HEK293 (cell line): ENCODE data around the gene ZHX3.

Source experiments
- CTCF ChIA-PET: fragments of 350-600 bp; formaldehyde crosslinking; extraction: SDS; loops from one replicate; lab custom pipeline; 2021; ENCODE audit warnings: antibody characterized with exemption; lab: Yijun Ruan, JAX
- POLR2A ChIA-PET: fragments of 300-600 bp; formaldehyde crosslinking; extraction: SDS; loops from one replicate; lab custom pipeline; 2020; ENCODE audit warnings: antibody characterized with exemption, inconsistent platforms; lab: Yijun Ruan, JAX
- H3K27ac ChIP-seq: fragments of 200-500 bp; sonication (Bioruptor generic); 2 replicates; pipeline ENCODE4 v1.5.1; 2014; ENCODE audit warnings: low read depth, low read length, control low read depth, inconsistent platforms; ENCODE audit errors: extremely low read depth
- H3K36me3 ChIP-seq, 2 experiments: fragments of 200-500 bp in 1 of 2; sonication (Bioruptor generic) in 1 of 2; 1 replicate in 1 of 2; 2 replicates in 1 of 2; pipeline ENCODE4 v1.5.1; 2014 to 2017; ENCODE audit warnings: inconsistent platforms in 2 of 2, low read length in 2 of 2; ENCODE audit not compliant: control insufficient read depth in 2 of 2, insufficient read depth in 1 of 2
- H3K4me1 ChIP-seq: fragments of 200-500 bp; sonication (Bioruptor generic); 2 replicates; pipeline ENCODE4 v1.5.1; 2014; ENCODE audit warnings: mild to moderate bottlenecking, low read length, inconsistent platforms; ENCODE audit not compliant: control insufficient read depth, insufficient read depth
- H3K4me3 ChIP-seq: 2 replicates; pipeline ENCODE4 v1.5.1; 2011; ENCODE audit warnings: low read depth, mild to moderate bottlenecking, control low read depth, low read length, moderate library complexity
- H3K9me3 ChIP-seq: fragments of 200-500 bp; sonication (Bioruptor generic); 2 replicates; pipeline ENCODE4 v1.5.1; 2014; ENCODE audit warnings: low read depth, low read length, inconsistent platforms; ENCODE audit not compliant: control insufficient read depth, insufficient read depth
- GFI1B ChIP-seq: fragments of 450-650 bp; formaldehyde crosslinking; IDR thresholded peaks from 2 replicates; pipeline ENCODE4 v1.5.1; 2016; ENCODE audit warnings: missing biosample characterization, missing genetic modification characterization
- MYNN ChIP-seq: fragments of 450-650 bp; formaldehyde crosslinking; IDR thresholded peaks from 2 replicates; pipeline ENCODE4 v1.5.1; 2016; ENCODE audit warnings: missing biosample characterization, missing genetic modification characterization, borderline replicate concordance
- MZF1 ChIP-seq: fragments of 450-650 bp; formaldehyde crosslinking; IDR thresholded peaks from 2 replicates; pipeline ENCODE4 v1.5.1; 2017; ENCODE audit warnings: missing biosample characterization, missing genetic modification characterization, borderline replicate concordance
- YY1 ChIP-seq: fragments of 450-650 bp; formaldehyde crosslinking; IDR thresholded peaks from 2 replicates; pipeline ENCODE4 v1.5.1; 2018; ENCODE audit warnings: missing biosample characterization, missing genetic modification characterization
- YY2 ChIP-seq: fragments of 450-650 bp; formaldehyde crosslinking; IDR thresholded peaks from 2 replicates; pipeline ENCODE4 v1.5.1; 2016; ENCODE audit warnings: missing biosample characterization, missing genetic modification characterization
- ZFP69B ChIP-seq: fragments of 450-650 bp; formaldehyde crosslinking; IDR thresholded peaks from 2 replicates; pipeline ENCODE4 v1.5.1; 2016; ENCODE audit warnings: missing biosample characterization, missing genetic modification characterization
- ZNF132 ChIP-seq: fragments of 450-650 bp; formaldehyde crosslinking; IDR thresholded peaks from 2 replicates; pipeline ENCODE4 v1.5.1; 2017; ENCODE audit warnings: missing biosample characterization, missing genetic modification characterization, borderline replicate concordance
- ZNF19 ChIP-seq: fragments of 450-650 bp; formaldehyde crosslinking; IDR thresholded peaks from 2 replicates; pipeline ENCODE4; 2016; ENCODE audit warnings: missing biosample characterization, missing genetic modification characterization, low read depth
- ZNF2 ChIP-seq: fragments of 450-650 bp; formaldehyde crosslinking; IDR thresholded peaks from 2 replicates; pipeline ENCODE4 v1.5.1; 2016; ENCODE audit warnings: missing biosample characterization, missing genetic modification characterization
- ZNF202 ChIP-seq: fragments of 450-650 bp; formaldehyde crosslinking; IDR thresholded peaks from 2 replicates; pipeline ENCODE4 v1.5.1; 2016; ENCODE audit warnings: missing biosample characterization, missing genetic modification characterization, borderline replicate concordance
- ZNF239 ChIP-seq: fragments of 450-650 bp; formaldehyde crosslinking; IDR thresholded peaks from 2 replicates; pipeline ENCODE4 v1.5.1; 2016; ENCODE audit warnings: missing biosample characterization, missing genetic modification characterization
- ZNF274 ChIP-seq, 2 experiments: fragments of 200-500 bp in 1 of 2; fragments of 450-650 bp in 1 of 2; sonication (Bioruptor generic) in 1 of 2; formaldehyde crosslinking in 1 of 2; IDR thresholded peaks; 2 replicates each; pipeline versions ENCODE4 v1.5.1 to v1.6.1; 2014 to 2016; ENCODE audit warnings: borderline replicate concordance in 1 of 2, inconsistent platforms in 1 of 2, low read length in 1 of 2, missing biosample characterization in 1 of 2, missing genetic modification characterization in 1 of 2
- ZNF404 ChIP-seq: fragments of 450-650 bp; formaldehyde crosslinking; IDR thresholded peaks from 2 replicates; pipeline ENCODE4 v1.5.1; 2017; ENCODE audit warnings: missing biosample characterization, missing genetic modification characterization
- ZNF610 ChIP-seq: fragments of 450-650 bp; formaldehyde crosslinking; IDR thresholded peaks from 2 replicates; pipeline ENCODE4 v1.5.1; 2016; ENCODE audit warnings: missing biosample characterization, missing genetic modification characterization, borderline replicate concordance
- ZNF837 ChIP-seq: fragments of 450-650 bp; formaldehyde crosslinking; IDR thresholded peaks from 2 replicates; pipeline ENCODE4 v1.5.1; 2016; ENCODE audit warnings: missing biosample characterization, missing genetic modification characterization
- ZSCAN23 ChIP-seq: fragments of 450-650 bp; formaldehyde crosslinking; IDR thresholded peaks from 2 replicates; pipeline ENCODE4 v1.5.1; 2016; ENCODE audit warnings: missing biosample characterization, missing genetic modification characterization
- TF ChIP-seq, protein P1 (sequence below): fragments of 450-650 bp; formaldehyde crosslinking; IDR thresholded peaks from 2 replicates; pipeline ENCODE4 v1.5.1; 2016; ENCODE audit warnings: missing biosample characterization, missing genetic modification characterization
- TF ChIP-seq, protein P2 (sequence below): fragments of 450-650 bp; formaldehyde crosslinking; conservative IDR thresholded peaks from 2 replicates; pipeline ENCODE4 v1.5.1; 2016; ENCODE audit warnings: low read depth, missing biosample characterization, missing genetic modification characterization
- TF ChIP-seq, protein P3 (sequence below): IDR thresholded peaks from 2 replicates; pipeline ENCODE4 v1.6.1; 2011; ENCODE audit warnings: mild to moderate bottlenecking, low read depth, low read length, borderline replicate concordance
- TF ChIP-seq, protein P4 (sequence below): fragments of 450-650 bp; formaldehyde crosslinking; IDR thresholded peaks from 2 replicates; pipeline ENCODE4 v1.5.1; 2016; ENCODE audit warnings: missing biosample characterization, missing genetic modification characterization

The ZHX3 gene

DNA sequence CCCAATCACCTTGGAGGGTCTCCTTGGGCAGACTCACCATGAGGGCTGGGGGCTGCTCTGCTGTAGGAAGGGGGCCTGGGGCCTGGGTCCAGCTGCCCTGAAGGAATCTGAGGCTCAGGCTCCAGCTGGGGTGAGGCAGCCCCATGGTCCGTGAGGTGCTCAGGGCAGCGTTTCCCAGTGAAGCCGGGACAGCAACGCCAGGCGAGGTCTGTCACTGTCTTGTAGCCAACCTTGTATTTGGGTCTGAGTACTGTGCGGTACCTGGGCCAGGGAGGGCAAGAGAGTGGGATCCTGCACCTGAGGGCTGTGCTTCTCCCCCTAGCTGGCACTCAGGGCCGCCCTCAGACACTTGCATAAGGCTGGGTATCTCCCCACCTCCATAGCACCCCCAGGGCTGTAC lies 46.1 kb upstream of the ZHX3 start (continued):
- TF ChIP-seq, protein P1, sequence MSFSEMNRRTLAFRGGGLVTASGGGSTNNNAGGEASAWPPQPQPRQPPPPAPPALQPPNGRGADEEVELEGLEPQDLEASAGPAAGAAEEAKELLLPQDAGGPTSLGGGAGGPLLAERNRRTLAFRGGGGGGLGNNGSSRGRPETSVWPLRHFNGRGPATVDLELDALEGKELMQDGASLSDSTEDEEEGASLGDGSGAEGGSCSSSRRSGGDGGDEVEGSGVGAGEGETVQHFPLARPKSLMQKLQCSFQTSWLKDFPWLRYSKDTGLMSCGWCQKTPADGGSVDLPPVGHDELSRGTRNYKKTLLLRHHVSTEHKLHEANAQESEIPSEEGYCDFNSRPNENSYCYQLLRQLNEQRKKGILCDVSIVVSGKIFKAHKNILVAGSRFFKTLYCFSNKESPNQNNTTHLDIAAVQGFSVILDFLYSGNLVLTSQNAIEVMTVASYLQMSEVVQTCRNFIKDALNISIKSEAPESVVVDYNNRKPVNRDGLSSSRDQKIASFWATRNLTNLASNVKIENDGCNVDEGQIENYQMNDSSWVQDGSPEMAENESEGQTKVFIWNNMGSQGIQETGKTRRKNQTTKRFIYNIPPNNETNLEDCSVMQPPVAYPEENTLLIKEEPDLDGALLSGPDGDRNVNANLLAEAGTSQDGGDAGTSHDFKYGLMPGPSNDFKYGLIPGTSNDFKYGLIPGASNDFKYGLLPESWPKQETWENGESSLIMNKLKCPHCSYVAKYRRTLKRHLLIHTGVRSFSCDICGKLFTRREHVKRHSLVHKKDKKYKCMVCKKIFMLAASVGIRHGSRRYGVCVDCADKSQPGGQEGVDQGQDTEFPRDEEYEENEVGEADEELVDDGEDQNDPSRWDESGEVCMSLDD (tag by site-specific recombination), result no peak

DNA sequence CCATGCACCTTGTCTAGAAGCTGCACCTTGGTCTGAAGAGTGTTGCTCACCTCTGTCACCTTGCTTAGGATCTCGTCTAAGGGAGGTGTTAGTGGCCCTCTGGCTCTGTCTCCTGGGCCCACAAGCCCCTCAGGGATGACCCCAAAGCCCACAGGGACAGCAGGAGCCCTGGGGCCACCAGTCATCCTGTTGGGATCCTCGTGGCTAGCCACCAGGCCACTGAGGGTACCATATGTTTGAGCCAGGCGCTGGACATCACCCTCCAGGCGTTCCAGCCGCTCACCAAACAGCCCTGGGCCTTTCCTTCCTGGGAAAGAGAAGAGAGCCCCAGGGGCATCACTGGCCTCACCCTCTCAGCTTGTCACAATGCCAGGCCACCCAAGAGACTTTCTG lies 45.2 kb upstream of the ZHX3 start:
- Histone ChIP-seq H3K27ac (no peak overlapping the region), H3K36me3 (peaks cover 0 to 58% of the 10 kb centered on the region in 2 experiments; a peak in 2 of 3 replicates), H3K4me1 (no peaks in the 10 kb centered on the region), H3K4me3 (no peak overlapping the region), H3K9me3 (no peaks in the 10 kb centered on the region)
- ChIA-PET CTCF (no interaction called here), POLR2A (interaction anchor here (0.7 kb wide), 1 partner anchor 248 kb away, joined by 6 read pairs; no protein-coding TSS in a partner anchor)
- no peak for TF ChIP-seq ZNF202
- TF ChIP-seq, protein P2, sequence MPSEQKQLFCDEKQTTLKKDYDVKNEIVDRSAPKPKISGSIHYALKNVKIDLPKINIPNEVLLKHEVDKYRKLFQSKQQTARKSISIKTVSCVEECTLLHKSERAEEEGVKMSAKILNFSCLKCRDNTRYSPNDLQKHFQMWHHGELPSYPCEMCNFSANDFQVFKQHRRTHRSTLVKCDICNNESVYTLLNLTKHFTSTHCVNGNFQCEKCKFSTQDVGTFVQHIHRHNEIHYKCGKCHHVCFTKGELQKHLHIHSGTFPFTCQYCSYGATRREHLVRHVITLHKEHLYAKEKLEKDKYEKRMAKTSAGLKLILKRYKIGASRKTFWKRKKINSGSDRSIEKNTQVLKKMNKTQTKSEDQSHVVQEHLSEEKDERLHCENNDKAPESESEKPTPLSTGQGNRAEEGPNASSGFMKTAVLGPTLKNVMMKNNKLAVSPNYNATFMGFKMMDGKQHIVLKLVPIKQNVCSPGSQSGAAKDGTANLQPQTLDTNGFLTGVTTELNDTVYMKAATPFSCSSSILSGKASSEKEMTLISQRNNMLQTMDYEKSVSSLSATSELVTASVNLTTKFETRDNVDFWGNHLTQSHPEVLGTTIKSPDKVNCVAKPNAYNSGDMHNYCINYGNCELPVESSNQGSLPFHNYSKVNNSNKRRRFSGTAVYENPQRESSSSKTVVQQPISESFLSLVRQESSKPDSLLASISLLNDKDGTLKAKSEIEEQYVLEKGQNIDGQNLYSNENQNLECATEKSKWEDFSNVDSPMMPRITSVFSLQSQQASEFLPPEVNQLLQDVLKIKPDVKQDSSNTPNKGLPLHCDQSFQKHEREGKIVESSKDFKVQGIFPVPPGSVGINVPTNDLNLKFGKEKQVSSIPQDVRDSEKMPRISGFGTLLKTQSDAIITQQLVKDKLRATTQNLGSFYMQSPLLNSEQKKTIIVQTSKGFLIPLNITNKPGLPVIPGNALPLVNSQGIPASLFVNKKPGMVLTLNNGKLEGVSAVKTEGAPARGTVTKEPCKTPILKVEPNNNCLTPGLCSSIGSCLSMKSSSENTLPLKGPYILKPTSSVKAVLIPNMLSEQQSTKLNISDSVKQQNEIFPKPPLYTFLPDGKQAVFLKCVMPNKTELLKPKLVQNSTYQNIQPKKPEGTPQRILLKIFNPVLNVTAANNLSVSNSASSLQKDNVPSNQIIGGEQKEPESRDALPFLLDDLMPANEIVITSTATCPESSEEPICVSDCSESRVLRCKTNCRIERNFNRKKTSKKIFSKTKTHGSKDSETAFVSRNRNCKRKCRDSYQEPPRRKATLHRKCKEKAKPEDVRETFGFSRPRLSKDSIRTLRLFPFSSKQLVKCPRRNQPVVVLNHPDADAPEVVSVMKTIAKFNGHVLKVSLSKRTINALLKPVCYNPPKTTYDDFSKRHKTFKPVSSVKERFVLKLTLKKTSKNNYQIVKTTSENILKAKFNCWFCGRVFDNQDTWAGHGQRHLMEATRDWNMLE (tag by site-specific recombination), result no peak
- TF ChIP-seq MYNN (tag by site-specific recombination), result no peak
- TF ChIP-seq, all 188 proteins: peak for 0

DNA sequence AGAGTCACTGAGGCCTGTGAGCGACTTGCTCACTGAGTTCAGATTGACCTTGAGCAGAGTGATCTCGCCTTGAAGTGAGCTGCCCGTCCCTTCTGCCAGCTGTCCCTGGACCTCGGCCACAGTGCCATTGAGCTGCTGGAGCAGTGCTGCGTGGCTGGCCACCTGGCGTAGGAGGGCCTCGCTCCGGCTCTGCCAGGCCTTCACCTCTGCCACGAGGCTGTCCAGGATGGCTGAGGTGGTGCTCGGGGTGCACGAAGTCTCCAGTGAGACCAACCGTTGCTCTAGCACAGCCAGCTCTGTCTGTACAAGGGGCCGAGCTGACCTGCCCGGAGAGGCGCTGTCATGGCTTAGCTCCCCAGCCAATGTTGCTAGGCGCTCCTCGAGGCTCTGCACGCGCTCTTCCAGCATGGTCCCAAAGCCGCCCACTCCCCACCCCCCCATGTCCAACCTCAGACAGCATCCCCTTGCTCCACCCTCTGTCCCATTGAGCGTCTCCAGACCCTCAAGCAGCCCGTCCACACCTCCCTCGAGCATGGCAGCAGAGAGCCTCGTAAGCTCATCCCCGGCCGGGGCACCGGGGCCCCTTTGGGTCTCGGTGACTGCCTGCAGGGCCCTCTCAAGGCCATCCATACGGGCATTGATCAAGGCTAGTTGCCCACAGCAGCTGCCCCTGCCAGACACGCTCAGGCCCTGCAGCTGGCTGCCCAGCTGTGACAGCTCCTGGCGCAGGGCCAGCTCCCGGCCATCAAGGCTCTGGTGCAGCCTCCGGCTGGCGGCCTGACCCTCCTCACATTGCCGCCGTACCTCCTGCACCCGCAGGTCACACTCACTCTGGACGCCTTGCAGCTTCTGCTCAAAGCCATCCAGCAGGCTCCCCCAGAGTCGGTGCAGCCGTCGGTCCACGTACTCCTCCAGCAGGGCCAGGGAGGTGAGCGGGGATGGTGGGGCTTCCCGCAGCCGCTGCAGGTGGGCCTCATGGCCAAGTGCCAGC lies 44.5 kb upstream of the ZHX3 start:
- H3K4me3 ChIP-seq, result no peak overlapping the region
- ChIA-PET POLR2A (interaction anchor here (0.7 kb wide), 1 partner anchor 248 kb away, joined by 6 read pairs; no protein-coding TSS in a partner anchor), CTCF (interaction anchor here (1.0 kb wide), 1 partner anchor 227 kb away, joined by 3 read pairs; no protein-coding TSS in a partner anchor)
- H3K27ac ChIP-seq, result no peak overlapping the region
- TF ChIP-seq, protein P3, sequence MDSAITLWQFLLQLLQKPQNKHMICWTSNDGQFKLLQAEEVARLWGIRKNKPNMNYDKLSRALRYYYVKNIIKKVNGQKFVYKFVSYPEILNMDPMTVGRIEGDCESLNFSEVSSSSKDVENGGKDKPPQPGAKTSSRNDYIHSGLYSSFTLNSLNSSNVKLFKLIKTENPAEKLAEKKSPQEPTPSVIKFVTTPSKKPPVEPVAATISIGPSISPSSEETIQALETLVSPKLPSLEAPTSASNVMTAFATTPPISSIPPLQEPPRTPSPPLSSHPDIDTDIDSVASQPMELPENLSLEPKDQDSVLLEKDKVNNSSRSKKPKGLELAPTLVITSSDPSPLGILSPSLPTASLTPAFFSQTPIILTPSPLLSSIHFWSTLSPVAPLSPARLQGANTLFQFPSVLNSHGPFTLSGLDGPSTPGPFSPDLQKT, result no peak
- TF ChIP-seq ZNF274 (IDR thresholded peaks at IDR 0.05; ENCODE audit: low read length), result no peak
- TF ChIP-seq ZNF274 (tag by site-specific recombination; IDR thresholded peaks at IDR 0.05; ENCODE audit: borderline replicate concordance), result no peak
- TF ChIP-seq YY1 (tag by site-specific recombination), result no peak
- no peak for TF ChIP-seq MZF1 (tag by site-specific recombination)
- TF ChIP-seq ZNF837 (tag by site-specific recombination), result no peak
- TF ChIP-seq ZNF239, result no peak
- TF ChIP-seq ZNF132 (tag by site-specific recombination), result no peak
- no peak for TF ChIP-seq ZNF610 (tag by site-specific recombination)
- no peak for TF ChIP-seq ZSCAN23
- no peak for TF ChIP-seq ZNF2 (tag by site-specific recombination)
- no peak for TF ChIP-seq ZNF404 (tag by site-specific recombination)
- TF ChIP-seq ZNF19 (tag by site-specific recombination), result no peak
- no peak for TF ChIP-seq GFI1B (tag by site-specific recombination)
- no peak for TF ChIP-seq ZFP69B
- TF ChIP-seq, protein P4, sequence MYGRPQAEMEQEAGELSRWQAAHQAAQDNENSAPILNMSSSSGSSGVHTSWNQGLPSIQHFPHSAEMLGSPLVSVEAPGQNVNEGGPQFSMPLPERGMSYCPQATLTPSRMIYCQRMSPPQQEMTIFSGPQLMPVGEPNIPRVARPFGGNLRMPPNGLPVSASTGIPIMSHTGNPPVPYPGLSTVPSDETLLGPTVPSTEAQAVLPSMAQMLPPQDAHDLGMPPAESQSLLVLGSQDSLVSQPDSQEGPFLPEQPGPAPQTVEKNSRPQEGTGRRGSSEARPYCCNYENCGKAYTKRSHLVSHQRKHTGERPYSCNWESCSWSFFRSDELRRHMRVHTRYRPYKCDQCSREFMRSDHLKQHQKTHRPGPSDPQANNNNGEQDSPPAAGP (tag by site-specific recombination), result no peak
- TF ChIP-seq YY2 (tag by site-specific recombination), result no peak
- H3K36me3 ChIP-seq, result peaks cover 0 to 65% of the 10 kb centered on the region in 2 experiments; a peak in 2 of 3 replicates
- H3K9me3 ChIP-seq, result no peaks in the 10 kb centered on the region
- no peaks in the 10 kb centered on the region for H3K4me1 ChIP-seq
